ENCODE measurements around the gene PPP6R2. TPM values are rescaled to one million over a fixed set of nuclear protein-coding genes. Genes with fewer than 3 reads are reported as not detected.
A peak's percentile ranks its signal among the peaks of the same experiment; 100 is the strongest.

The PPP6R2 gene
- total and polyA plus RNA-seq, 11 donors: 29.6 to 68.1 (median 41.5) TPM

GRCh38 chr22:50445880-50446707 is 103.0 kb downstream of the PPP6R2 start:
- ATAC-seq: no peak

GRCh38 chr22:50446708-50447575 is 103.8 kb downstream of the PPP6R2 start:
- 90 to 94% (median 91%) methylated on average over 37 to 54 of the region's 54 CpGs for WGBS, 4 donors
- no peak overlapping the region for H3K4me3 ChIP-seq
- DNase-seq (peak in 2 of 5 donors; percentile 28 to 64), ATAC-seq (peak in 3 of 4 donors; percentile 1 to 7 (median 4))
- peaks cover 0 to 13% (median 0%) of the 10 kb centered on the region in 12 donors for H3K4me1 ChIP-seq
- TF ChIP-seq POLR2A (IDR thresholded peaks at IDR 0.05): no peak
- no peak for TF ChIP-seq CTCF (IDR thresholded peaks at IDR 0.05)
- H3K27me3 ChIP-seq: no peaks in the 10 kb centered on the region
- H3K27ac ChIP-seq: no peak overlapping the region
- H3K9me3 ChIP-seq: no peaks in the 10 kb centered on the region
- H3K36me3 ChIP-seq: peaks cover 0 to 81% (median 58%) of the 10 kb centered on the region in 9 donors
- intact Hi-C loops (cut with DNase I): no loop called here

More at GRCh38 chr22:50445880-50446707, 103.0 kb downstream of the PPP6R2 start:
- Histone ChIP-seq H3K9me3 (no peaks in the 10 kb centered on the region), H3K27ac (no peak overlapping the region), H3K27me3 (no peaks in the 10 kb centered on the region), H3K36me3 (peaks cover 0 to 81% (median 53%) of the 10 kb centered on the region in 9 donors), H3K4me1 (peaks cover 0 to 13% (median 0%) of the 10 kb centered on the region in 12 donors), H3K4me3 (no peak overlapping the region)
- WGBS, 4 donors: 72 to 79% (median 74%) methylated on average over 10 to 17 of the region's 17 CpGs
- TF ChIP-seq POLR2A (IDR thresholded peaks at IDR 0.05) (no peak), CTCF (IDR thresholded peaks at IDR 0.05) (no peak)
- DNase-seq: peak in 2 of 5 donors; percentile 21 to 51
- intact Hi-C loops (cut with DNase I): no loop called here

GRCh38 chr22:50447576-50448551 is 104.7 kb downstream of the PPP6R2 start:
- peak in 2 of 5 donors; percentile 23 to 61 for DNase-seq
- no peak overlapping the region for H3K27ac ChIP-seq
- peaks cover 0 to 13% (median 0%) of the 10 kb centered on the region in 12 donors for H3K4me1 ChIP-seq
- WGBS, 4 donors: 88 to 92% (median 89%) methylated on average over 25 to 27 of the region's 27 CpGs
- H3K27me3 ChIP-seq: no peaks in the 10 kb centered on the region
- intact Hi-C loops (cut with DNase I): no loop called here
- H3K9me3 ChIP-seq: no peaks in the 10 kb centered on the region
- ATAC-seq: peak in 1 of 4 donors; percentile 4
- TF ChIP-seq POLR2A (IDR thresholded peaks at IDR 0.05): no peak
- TF ChIP-seq CTCF (IDR thresholded peaks at IDR 0.05): no peak
- H3K36me3 ChIP-seq: peaks cover 0 to 84% (median 62%) of the 10 kb centered on the region in 9 donors
- no peak overlapping the region for H3K4me3 ChIP-seq
